Measurements from ENCODE around the gene PALB2. TPM values are rescaled to one million over a fixed set of nuclear protein-coding genes. Genes with fewer than 3 reads are reported as not detected.

The PALB2 gene
- polyA plus RNA-seq, 1 of the 3 experiments (the other 2 are of a cell fraction) = 3.3 TPM

- no peak for TF ChIP-seq NRF1 (IDR thresholded peaks at IDR 0.05; ENCODE audit: low read depth, low read length)
- no peak for TF ChIP-seq MAX (IDR thresholded peaks at IDR 0.05; ENCODE audit: low read depth)
- no peak for TF ChIP-seq SIN3A (IDR thresholded peaks at IDR 0.05; ENCODE audit: borderline replicate concordance, low read depth, low read length)
- TF ChIP-seq, protein P1, sequence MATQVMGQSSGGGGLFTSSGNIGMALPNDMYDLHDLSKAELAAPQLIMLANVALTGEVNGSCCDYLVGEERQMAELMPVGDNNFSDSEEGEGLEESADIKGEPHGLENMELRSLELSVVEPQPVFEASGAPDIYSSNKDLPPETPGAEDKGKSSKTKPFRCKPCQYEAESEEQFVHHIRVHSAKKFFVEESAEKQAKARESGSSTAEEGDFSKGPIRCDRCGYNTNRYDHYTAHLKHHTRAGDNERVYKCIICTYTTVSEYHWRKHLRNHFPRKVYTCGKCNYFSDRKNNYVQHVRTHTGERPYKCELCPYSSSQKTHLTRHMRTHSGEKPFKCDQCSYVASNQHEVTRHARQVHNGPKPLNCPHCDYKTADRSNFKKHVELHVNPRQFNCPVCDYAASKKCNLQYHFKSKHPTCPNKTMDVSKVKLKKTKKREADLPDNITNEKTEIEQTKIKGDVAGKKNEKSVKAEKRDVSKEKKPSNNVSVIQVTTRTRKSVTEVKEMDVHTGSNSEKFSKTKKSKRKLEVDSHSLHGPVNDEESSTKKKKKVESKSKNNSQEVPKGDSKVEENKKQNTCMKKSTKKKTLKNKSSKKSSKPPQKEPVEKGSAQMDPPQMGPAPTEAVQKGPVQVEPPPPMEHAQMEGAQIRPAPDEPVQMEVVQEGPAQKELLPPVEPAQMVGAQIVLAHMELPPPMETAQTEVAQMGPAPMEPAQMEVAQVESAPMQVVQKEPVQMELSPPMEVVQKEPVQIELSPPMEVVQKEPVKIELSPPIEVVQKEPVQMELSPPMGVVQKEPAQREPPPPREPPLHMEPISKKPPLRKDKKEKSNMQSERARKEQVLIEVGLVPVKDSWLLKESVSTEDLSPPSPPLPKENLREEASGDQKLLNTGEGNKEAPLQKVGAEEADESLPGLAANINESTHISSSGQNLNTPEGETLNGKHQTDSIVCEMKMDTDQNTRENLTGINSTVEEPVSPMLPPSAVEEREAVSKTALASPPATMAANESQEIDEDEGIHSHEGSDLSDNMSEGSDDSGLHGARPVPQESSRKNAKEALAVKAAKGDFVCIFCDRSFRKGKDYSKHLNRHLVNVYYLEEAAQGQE (IDR thresholded peaks at IDR 0.05; ENCODE audit: low read depth, low read length) = no peak
- no peak for TF ChIP-seq SMC3 (IDR thresholded peaks at IDR 0.05; ENCODE audit: low read depth, low read length)
- no peak for TF ChIP-seq RXRA (IDR thresholded peaks at IDR 0.05; ENCODE audit: borderline replicate concordance, low read depth)
- TF ChIP-seq RCOR1 (IDR thresholded peaks at IDR 0.05; ENCODE audit: low read length) = no peak
- Histone ChIP-seq H3K4me1 (ENCODE audit: control insufficient read depth in 1 of 2, insufficient read depth in 2 of 2, low read depth in 1 of 2, low read length in 1 of 2) (peaks cover 5 to 12% of the 10 kb centered on the region in 2 experiments; a peak in 2 of 4 replicates), H4K20me1 (ENCODE audit: insufficient read depth) (peaks cover 7% of the 10 kb centered on the region), H3K4me3 (ENCODE audit: low read depth in 2 of 2, low read length in 1 of 2) (no peak overlapping the region), H3K9me2 (no peaks in the 10 kb centered on the region), H3K27ac (ENCODE audit: low read depth in 2 of 2, low read length in 1 of 2) (no peak overlapping the region), H3K36me3 (replicated peaks in 1 of 2; ENCODE audit: control insufficient read depth in 1 of 2, insufficient read depth in 2 of 2, low read length in 1 of 2) (peaks cover 19 to 37% of the 10 kb centered on the region in 2 experiments), H3F3A (replicated peaks; ENCODE audit: insufficient read depth) (peaks cover 23% of the 10 kb centered on the region), H3K27me3 (ENCODE audit: insufficient read depth) (no peaks in the 10 kb centered on the region), H2AFZ (ENCODE audit: low read depth) (no peak overlapping the region), H3K4me2 (no peak overlapping the region), H3K79me2 (ENCODE audit: insufficient read depth) (peaks cover 18% of the 10 kb centered on the region), H3K9me3 (no peaks in the 10 kb centered on the region), H3K9ac (no peak overlapping the region)
- ChIA-PET CTCF (interaction anchor here (1.1 kb wide), 2 partner anchors 22 to 79 kb away, joined by 3 read pairs; no protein-coding TSS in a partner anchor), POLR2A (no interaction called here)
- no peak for DNase-seq
- WGBS (ENCODE audit: low lambda C conversion rate) = 74% methylated on average over 7 of the region's 8 CpGs
Measured at GRCh38 chr16:23673971-23674614, 33.0 kb upstream of the PALB2 start.

DNA sequence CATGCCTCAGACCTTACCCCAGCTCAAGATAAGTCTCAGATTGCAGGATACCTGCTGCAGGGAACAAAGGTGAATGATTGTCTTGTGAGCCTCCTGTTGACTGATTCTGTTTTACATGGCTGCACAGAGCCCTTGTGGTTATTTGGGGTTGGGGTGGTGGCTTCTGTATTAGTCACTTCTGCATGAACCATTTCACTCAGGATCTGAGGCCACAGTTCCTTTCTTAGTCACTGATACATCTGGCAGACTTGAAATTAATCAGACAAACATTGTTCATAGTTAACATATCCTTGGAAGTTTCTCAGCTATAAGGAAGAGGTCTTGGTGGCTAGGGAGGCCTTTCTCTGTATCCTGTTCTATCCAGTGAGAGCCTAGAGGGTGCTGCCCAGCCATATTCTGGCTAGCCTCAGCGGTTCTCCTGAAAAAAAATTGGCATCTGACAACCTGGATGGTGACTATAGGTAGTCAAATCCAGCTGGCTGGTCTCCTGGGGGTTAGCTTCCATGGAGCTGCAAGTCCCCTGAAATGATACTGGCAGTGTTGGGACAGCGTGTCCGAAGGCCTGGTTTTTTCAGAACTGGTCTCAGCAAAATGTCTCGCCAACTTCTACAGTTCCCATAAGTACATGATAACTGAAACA is 29.1 kb upstream of the PALB2 start:
- ChIA-PET CTCF (interaction anchor here (3.1 kb wide), 1 partner anchor 8 kb away, joined by 19 read pairs; the partner anchor contains the start of gene PLK1), POLR2A (interaction anchor here (0.5 kb wide), 1 partner anchor 211 kb away, joined by 4 read pairs; no protein-coding TSS in a partner anchor)
- no peak overlapping the region for H3K9ac ChIP-seq
- H4K20me1 ChIP-seq (ENCODE audit: insufficient read depth) = peaks cover 3% of the 10 kb centered on the region
- no peak overlapping the region; the same call in 1 of the 2 replicates for H3K4me2 ChIP-seq
- no peaks in the 10 kb centered on the region for H3K27me3 ChIP-seq (ENCODE audit: insufficient read depth)
- peak overlapping the region in 1 of 2 experiments; percentile 61; a peak in 2 of 4 replicates for H3K27ac ChIP-seq (ENCODE audit: low read depth in 2 of 2, low read length in 1 of 2)
- H3F3A ChIP-seq (replicated peaks; ENCODE audit: insufficient read depth) = peaks cover 16% of the 10 kb centered on the region
- H3K9me3 ChIP-seq = no peaks in the 10 kb centered on the region
- DNase-seq = no peak
- 100% methylated on average over 3 of the region's 4 CpGs for WGBS (ENCODE audit: low lambda C conversion rate)
- peaks cover 3% of the 10 kb centered on the region; the same call in 1 of the 2 replicates for H3K79me2 ChIP-seq (ENCODE audit: insufficient read depth)
- no peaks in the 10 kb centered on the region for H3K9me2 ChIP-seq
- peaks cover 0 to 12% of the 10 kb centered on the region in 2 experiments; a peak in 1 of 4 replicates for H3K4me1 ChIP-seq (ENCODE audit: control insufficient read depth in 1 of 2, insufficient read depth in 2 of 2, low read depth in 1 of 2, low read length in 1 of 2)
- H3K4me3 ChIP-seq (ENCODE audit: low read depth in 2 of 2, low read length in 1 of 2) = no peak overlapping the region
- H2AFZ ChIP-seq (ENCODE audit: low read depth) = no peak overlapping the region
- peaks cover 51 to 75% of the 10 kb centered on the region in 2 experiments for H3K36me3 ChIP-seq (replicated peaks in 1 of 2; ENCODE audit: control insufficient read depth in 1 of 2, insufficient read depth in 2 of 2, low read length in 1 of 2)
- TF ChIP-seq FOXJ3 (CRISPR knock-in tag; IDR thresholded peaks at IDR 0.05) = no peak
- no peak for TF ChIP-seq GABPA (IDR thresholded peaks at IDR 0.05; ENCODE audit: low read depth)
- no peak for TF ChIP-seq SIN3A (IDR thresholded peaks at IDR 0.05; ENCODE audit: borderline replicate concordance, low read depth, low read length)
- TF ChIP-seq FOSL2 (IDR thresholded peaks at IDR 0.05; ENCODE audit: borderline replicate concordance, low read depth) = peak; percentile 63; the same call in 1 of the 2 replicates
- 0 out of 2 replicates have a peak, but pooled peaks have one; percentile 15 for TF ChIP-seq JUND (IDR thresholded peaks at IDR 0.05)
- TF ChIP-seq ZBTB33 (IDR thresholded peaks at IDR 0.05; ENCODE audit: borderline replicate concordance, low read depth) = no peak
- TF ChIP-seq GATA2 (CRISPR knock-in tag; IDR thresholded peaks at IDR 0.05) = no peak
- no peak for TF ChIP-seq RFX5 (IDR thresholded peaks at IDR 0.05; ENCODE audit: low read length)
- TF ChIP-seq TCF12 (IDR thresholded peaks at IDR 0.05) = peak; percentile 49
- TF ChIP-seq RAD21 (IDR thresholded peaks at IDR 0.05; ENCODE audit: low read length) = no peak
- TF ChIP-seq SMC3 (IDR thresholded peaks at IDR 0.05; ENCODE audit: low read depth, low read length) = no peak
- TF ChIP-seq, protein P2, sequence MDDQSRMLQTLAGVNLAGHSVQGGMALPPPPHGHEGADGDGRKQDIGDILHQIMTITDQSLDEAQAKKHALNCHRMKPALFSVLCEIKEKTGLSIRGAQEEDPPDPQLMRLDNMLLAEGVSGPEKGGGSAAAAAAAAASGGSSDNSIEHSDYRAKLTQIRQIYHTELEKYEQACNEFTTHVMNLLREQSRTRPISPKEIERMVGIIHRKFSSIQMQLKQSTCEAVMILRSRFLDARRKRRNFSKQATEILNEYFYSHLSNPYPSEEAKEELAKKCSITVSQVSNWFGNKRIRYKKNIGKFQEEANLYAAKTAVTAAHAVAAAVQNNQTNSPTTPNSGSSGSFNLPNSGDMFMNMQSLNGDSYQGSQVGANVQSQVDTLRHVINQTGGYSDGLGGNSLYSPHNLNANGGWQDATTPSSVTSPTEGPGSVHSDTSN (IDR thresholded peaks at IDR 0.05) = 0 out of 2 replicates have a peak, but pooled peaks have one; percentile 18

All from SK-N-SH (cell line).